Retinal pigment epithelial cell (primary cell): Measurements from ENCODE around the gene CARD9.

Experiments used
- DNase-seq: peaks from one replicate; pipeline ENCODE4 v3.0.0-alpha.2; 2010; ENCODE audit warnings: low read depth
- H3K4me3 ChIP-seq: 2 replicates; pipeline ENCODE4 v1.5.1; 2011; ENCODE audit warnings: mild to moderate bottlenecking, low read length, control low read depth, moderate library complexity
- CTCF ChIP-seq: conservative IDR thresholded peaks from 2 replicates; pipeline ENCODE4 v1.5.1; 2011; ENCODE audit warnings: low read depth, low read length, control low read depth, inconsistent platforms

Gene CARD9

DNA sequence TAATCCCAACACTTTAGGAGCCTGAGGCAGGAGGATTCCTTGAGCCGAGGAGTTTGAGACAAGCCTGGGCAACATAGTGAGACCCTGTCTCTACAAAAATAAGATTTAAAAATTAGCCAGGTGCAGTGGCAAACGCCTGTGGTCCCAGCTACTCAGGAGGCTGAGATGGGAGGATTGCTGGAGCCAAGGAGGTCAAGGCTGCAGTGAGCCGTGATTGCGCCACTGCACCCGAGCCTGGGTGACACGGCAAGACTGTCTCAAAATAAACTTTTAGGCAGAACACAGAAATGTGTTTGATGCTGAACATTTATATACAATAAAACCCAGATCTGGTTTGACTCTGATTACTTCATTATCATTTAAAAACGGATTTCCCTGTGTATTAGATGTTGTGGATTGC, 32.0 kb upstream of the CARD9 start:
- no peak for DNase-seq
- H3K4me3 ChIP-seq = no peak overlapping the region
- no peak for TF ChIP-seq CTCF

- no peak overlapping the region for H3K4me3 ChIP-seq
- TF ChIP-seq CTCF = no peak
- no peak for DNase-seq
Measured at GRCh38 chr9:136404801-136405136, 31.3 kb upstream of the CARD9 start.

DNA sequence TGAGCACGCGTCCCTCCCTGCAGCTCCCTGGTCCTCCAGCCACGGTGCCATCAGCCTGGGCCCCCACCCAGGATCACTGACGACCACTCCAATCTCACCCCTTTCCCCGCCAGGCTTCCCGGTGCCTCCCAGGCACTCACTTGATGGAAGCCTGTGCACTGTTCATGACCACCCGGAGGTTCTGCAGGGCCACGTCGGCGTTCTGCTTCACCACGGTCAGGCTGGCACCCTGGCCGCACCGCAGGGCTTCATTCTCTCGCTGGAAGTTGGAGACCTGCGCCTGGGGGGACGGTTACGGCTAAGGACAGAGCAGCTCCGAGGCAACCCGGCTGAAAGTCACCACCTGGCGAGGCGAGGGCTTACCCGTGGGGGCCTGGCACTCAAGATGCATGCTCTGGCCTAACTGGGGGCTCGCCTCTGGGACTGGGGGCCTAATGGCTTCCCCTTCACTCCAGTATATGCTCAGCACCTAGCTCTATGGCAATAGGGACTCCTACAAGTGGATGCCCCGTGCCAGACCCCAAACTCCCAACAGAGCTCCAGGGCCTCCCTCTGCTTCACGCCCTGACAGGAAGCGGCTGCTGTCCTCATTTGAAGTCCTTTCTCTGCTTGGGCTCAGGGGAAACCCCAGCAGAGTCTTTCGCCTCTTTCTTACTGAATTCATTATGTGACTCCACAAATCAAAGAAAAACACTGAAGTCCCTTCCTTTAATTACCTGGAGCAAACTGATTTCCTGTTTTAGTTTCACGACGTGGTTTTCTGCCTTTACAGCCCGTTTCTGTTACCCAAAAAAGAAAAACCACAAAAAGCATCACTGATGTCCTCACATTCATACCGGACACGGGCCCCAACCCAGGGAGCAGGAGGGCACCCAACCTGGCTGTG, 30.7 kb upstream of the CARD9 start:
- DNase-seq = no peak
- no peak overlapping the region for H3K4me3 ChIP-seq

DNA sequence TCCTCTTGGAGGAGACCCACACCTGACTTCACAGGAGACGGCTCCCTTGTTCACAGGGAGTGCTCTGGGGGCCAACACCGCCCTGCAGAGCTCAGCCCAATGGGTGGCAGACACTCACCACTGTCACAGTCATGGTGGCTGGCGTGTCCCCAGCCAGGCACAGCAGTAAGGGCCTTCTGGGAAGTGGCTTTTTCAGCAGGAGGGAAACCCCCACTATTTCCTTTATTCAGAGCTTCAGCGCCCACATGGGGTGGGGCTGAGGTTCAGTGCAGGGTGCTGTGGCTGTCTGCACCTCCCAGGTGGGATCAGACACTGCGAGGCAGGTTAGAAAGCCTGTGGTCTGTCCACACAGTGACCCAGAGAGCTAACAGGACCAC, 30.1 kb upstream of the CARD9 start:
- DNase-seq = no peak
- no peak for TF ChIP-seq CTCF
- H3K4me3 ChIP-seq = no peak overlapping the region

More for the DNA sequence above, 30.7 kb upstream of the CARD9 start:
- no peak for TF ChIP-seq CTCF

DNA sequence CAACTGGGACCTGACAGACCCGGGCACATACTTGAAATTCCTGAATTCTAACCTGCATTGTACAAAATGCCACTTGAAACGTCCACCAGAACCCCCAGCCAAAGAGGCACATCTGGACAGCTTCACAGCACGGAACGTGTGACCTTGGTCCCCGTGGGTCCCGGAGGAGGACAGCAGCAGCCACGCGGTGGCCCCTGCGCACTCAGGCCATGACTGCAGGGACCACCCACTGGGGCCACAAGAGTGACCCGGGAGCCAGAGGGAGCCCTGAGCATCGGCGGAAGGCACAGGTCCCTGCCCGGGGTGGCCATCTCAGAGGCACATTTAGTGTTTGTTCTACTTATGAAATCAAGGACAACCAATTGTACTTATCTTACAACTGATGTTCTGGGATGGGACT, 28.6 kb upstream of the CARD9 start:
- no peak overlapping the region for H3K4me3 ChIP-seq
- no peak for DNase-seq

GRCh38 chr9:136401173-136401922, 27.9 kb upstream of the CARD9 start:
- H3K4me3 ChIP-seq = no peak overlapping the region

More for the DNA sequence above, 28.6 kb upstream of the CARD9 start:
- no peak for TF ChIP-seq CTCF

More at GRCh38 chr9:136401173-136401922, 27.9 kb upstream of the CARD9 start:
- no peak for TF ChIP-seq CTCF
- no peak for DNase-seq
